ENCODE measurements around the gene BMAL1. TPM values are rescaled to one million over a fixed set of nuclear protein-coding genes. Genes with fewer than 3 reads are reported as not detected.

BMAL1 gene
- total and polyA plus RNA-seq, 2 of the 4 experiments (the other 2 are of a cell fraction), result 8.8 to 9.9 TPM

DNA sequence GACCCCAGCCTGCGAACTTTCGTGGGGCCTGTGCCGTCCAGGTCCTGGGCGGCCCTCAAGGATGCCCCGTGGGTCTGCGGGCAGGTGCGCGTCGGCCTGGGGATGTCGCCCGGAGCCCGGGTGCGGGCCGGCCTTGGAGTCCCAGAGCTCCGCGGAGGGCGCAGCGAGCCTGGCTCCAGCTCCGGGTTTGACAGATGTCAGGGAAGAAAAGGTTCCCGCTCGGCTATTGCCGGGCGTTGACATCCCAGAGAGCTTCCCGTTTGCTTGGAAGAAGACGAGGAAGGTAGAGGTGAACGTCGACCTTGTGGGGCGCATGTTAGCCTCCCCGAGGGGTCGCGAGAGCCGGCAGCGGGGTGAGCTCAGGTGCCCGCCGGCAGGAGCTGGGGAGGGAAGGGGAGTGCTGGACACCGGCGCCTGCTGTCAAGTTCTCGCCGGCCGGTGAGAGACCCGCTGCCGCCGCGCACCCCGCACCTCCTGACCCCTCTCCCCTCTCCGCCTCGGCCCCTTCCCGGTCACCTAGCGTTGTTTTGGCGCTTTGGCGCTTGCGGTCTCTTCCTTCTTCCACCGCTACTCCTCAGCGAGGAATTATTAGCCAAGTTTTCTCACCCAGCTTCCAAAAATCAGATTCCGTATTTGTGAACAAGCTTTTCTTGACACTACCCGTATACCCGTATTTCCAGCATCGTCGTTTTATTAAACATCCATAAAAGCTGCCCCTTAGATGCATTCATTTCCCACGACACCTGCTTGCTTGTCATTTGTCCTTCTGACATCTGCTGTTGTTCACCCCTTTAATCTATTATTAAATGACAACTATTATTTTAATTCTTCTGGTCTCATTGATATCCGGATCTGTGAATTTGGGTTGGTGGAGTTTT is 1.3 kb downstream of the BMAL1 start:
- Histone ChIP-seq H3K4me2 (ENCODE audit: low read depth, low read length) (peak overlapping the region; percentile 98), H3K9me1 (ENCODE audit: insufficient read depth, low read length) (peaks cover 21% of the 10 kb centered on the region; the same call in 1 of the 2 replicates), H4K20me1 (ENCODE audit: insufficient read depth, low read length) (peaks cover 35% of the 10 kb centered on the region), H2BK20ac (ENCODE audit: low read depth, low read length) (no peak overlapping the region), H4K8ac (ENCODE audit: low read depth in 2 of 2, low read length in 2 of 2) (no peak overlapping the region), H3K23ac (ENCODE audit: low read depth, low read length) (peak overlapping the region; percentile 60), H2BK15ac (ENCODE audit: low read depth, low read length) (no peak overlapping the region), H3K36me3 (ENCODE audit: control insufficient read depth, insufficient read depth, low read length) (no peaks in the 10 kb centered on the region), H3K4ac (ENCODE audit: low read depth, low read length) (no peak overlapping the region), H3K18ac (ENCODE audit: low read depth, low read length) (no peak overlapping the region), H3K27ac (ENCODE audit: insufficient read depth, low read length) (no peak overlapping the region), H3K79me1 (ENCODE audit: low read depth in 1 of 2, low read length in 2 of 2) (peaks cover 12 to 51% of the 10 kb centered on the region in 2 experiments), H4K91ac (ENCODE audit: insufficient read depth, low read depth, low read length) (no peak overlapping the region), H3K14ac (replicated peaks; ENCODE audit: low read depth, low read length) (peak overlapping the region; percentile 44; the same call in 1 of the 2 replicates), H2AK5ac (ENCODE audit: low read depth, low read length) (no peak overlapping the region), H4K5ac (ENCODE audit: low read depth, low read length) (no peak overlapping the region), H2AK9ac (replicated peaks; ENCODE audit: low read depth, low read length, poor library complexity) (peak overlapping the region; percentile 63), H3K9me3 (ENCODE audit: control insufficient read depth, insufficient read depth, low read length) (no peaks in the 10 kb centered on the region), H3K4me1 (ENCODE audit: control insufficient read depth, insufficient read depth, low read length) (peaks cover 4% of the 10 kb centered on the region; the same call in 1 of the 2 replicates), H2BK120ac (ENCODE audit: low read depth, low read length) (no peak overlapping the region), H3K4me3 (ENCODE audit: insufficient read depth, low read depth, low read length) (peak overlapping the region; percentile 95), H2BK5ac (ENCODE audit: low read depth, low read length, poor library complexity, severe bottlenecking) (no peak overlapping the region), H3K56ac (ENCODE audit: extremely low read depth, insufficient read depth, low read length) (no peak overlapping the region), H3K9ac (ENCODE audit: low read depth, low read length) (peak overlapping the region; percentile 38), H3K27me3 (ENCODE audit: control insufficient read depth, insufficient read depth, low read length) (peaks cover 3% of the 10 kb centered on the region; the same call in 1 of the 2 replicates), H2AFZ (replicated peaks; ENCODE audit: low read length, poor library complexity) (peak overlapping the region; percentile 83)
- CTCF ChIA-PET, result interaction anchor here (0.8 to 1.5 kb wide), 4 partner anchors 56 to 315 kb away, joined by 3 to 6 read pairs (median 3); no protein-coding TSS in a partner anchor
- BruUV-seq (replicated peaks), result no TSS peak
- dilution Hi-C loops (cut with HindIII; ENCODE audit: low sequenced_read_pairs, unreplicated experiment), result no loop called here
- POLR2A ChIA-PET (ENCODE audit: unreplicated experiment), result no interaction called here
- intact Hi-C loops (cut with micrococcal nuclease), result loop anchor here (5.0 to 10.0 kb wide), 3 partner anchors 43 to 317 kb away; partner anchors contain the start of gene BTBD10
- WGBS, 2 experiments (ENCODE audit: extremely low coverage in 2 of 2, insufficient read length in 1 of 2), result 6% methylated on average over 27 of the region's 61 CpGs; no CpG with 5 or more reads in 1 of the 2 experiments
- DNase-seq, result no peak
- in situ Hi-C loops (cut with MboI; ENCODE audit: low sequenced_read_pairs), result no loop called here
- no peak for ATAC-seq (ENCODE audit: low read depth)
- no peak for TF ChIP-seq NFE2L2 (IDR thresholded peaks at IDR 0.05; ENCODE audit: low read depth, low read length)
- TF ChIP-seq MAZ (IDR thresholded peaks at IDR 0.05; ENCODE audit: borderline replicate concordance, low read depth, low read length), result no peak
- TF ChIP-seq POLR2A (IDR thresholded peaks at IDR 0.05; ENCODE audit: low read depth, low read length), result no peak
- TF ChIP-seq MAFK (IDR thresholded peaks at IDR 0.05; ENCODE audit: low read depth, low read length), result no peak
- no peak for TF ChIP-seq MXI1 (IDR thresholded peaks at IDR 0.05; ENCODE audit: borderline replicate concordance, low read depth, low read length)
- no peak for TF ChIP-seq CEBPB (IDR thresholded peaks at IDR 0.05; ENCODE audit: low read depth, low read length)
- TF ChIP-seq FOS (IDR thresholded peaks at IDR 0.05; ENCODE audit: low read depth, low read length), result no peak
- TF ChIP-seq RFX5 (IDR thresholded peaks at IDR 0.05; ENCODE audit: low read depth, low read length), result no peak
- TF ChIP-seq CHD1 (IDR thresholded peaks at IDR 0.05; ENCODE audit: low read depth, low read length), result no peak
- no peak for TF ChIP-seq RAD21 (IDR thresholded peaks at IDR 0.05; ENCODE audit: low read length)
- TF ChIP-seq, protein P1, sequence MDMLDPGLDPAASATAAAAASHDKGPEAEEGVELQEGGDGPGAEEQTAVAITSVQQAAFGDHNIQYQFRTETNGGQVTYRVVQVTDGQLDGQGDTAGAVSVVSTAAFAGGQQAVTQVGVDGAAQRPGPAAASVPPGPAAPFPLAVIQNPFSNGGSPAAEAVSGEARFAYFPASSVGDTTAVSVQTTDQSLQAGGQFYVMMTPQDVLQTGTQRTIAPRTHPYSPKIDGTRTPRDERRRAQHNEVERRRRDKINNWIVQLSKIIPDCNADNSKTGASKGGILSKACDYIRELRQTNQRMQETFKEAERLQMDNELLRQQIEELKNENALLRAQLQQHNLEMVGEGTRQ (IDR thresholded peaks at IDR 0.05; ENCODE audit: low read depth, low read length), result no peak
- TF ChIP-seq, protein P2, sequence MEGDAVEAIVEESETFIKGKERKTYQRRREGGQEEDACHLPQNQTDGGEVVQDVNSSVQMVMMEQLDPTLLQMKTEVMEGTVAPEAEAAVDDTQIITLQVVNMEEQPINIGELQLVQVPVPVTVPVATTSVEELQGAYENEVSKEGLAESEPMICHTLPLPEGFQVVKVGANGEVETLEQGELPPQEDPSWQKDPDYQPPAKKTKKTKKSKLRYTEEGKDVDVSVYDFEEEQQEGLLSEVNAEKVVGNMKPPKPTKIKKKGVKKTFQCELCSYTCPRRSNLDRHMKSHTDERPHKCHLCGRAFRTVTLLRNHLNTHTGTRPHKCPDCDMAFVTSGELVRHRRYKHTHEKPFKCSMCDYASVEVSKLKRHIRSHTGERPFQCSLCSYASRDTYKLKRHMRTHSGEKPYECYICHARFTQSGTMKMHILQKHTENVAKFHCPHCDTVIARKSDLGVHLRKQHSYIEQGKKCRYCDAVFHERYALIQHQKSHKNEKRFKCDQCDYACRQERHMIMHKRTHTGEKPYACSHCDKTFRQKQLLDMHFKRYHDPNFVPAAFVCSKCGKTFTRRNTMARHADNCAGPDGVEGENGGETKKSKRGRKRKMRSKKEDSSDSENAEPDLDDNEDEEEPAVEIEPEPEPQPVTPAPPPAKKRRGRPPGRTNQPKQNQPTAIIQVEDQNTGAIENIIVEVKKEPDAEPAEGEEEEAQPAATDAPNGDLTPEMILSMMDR (conservative IDR thresholded peaks at IDR 0.05; ENCODE audit: low read depth, low read length), result no peak
- no peak for TF ChIP-seq RCOR1 (IDR thresholded peaks at IDR 0.05; ENCODE audit: insufficient replicate concordance, low read length)
- TF ChIP-seq, protein P3, sequence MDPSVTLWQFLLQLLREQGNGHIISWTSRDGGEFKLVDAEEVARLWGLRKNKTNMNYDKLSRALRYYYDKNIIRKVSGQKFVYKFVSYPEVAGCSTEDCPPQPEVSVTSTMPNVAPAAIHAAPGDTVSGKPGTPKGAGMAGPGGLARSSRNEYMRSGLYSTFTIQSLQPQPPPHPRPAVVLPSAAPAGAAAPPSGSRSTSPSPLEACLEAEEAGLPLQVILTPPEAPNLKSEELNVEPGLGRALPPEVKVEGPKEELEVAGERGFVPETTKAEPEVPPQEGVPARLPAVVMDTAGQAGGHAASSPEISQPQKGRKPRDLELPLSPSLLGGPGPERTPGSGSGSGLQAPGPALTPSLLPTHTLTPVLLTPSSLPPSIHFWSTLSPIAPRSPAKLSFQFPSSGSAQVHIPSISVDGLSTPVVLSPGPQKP (IDR thresholded peaks at IDR 0.05; ENCODE audit: borderline replicate concordance, low read depth, low read length), result no peak

All from IMR-90 (cell line).